ENCODE results near the gene SLC3A2.
A peak's percentile ranks its signal among the peaks of the same experiment; 100 is the strongest.
"Not testable (repeated sequence)": the region's sequence is repeated elsewhere in the genome, so short reads cannot be mapped to it uniquely, and the experiment has no call there.

The SLC3A2 gene

DNA sequence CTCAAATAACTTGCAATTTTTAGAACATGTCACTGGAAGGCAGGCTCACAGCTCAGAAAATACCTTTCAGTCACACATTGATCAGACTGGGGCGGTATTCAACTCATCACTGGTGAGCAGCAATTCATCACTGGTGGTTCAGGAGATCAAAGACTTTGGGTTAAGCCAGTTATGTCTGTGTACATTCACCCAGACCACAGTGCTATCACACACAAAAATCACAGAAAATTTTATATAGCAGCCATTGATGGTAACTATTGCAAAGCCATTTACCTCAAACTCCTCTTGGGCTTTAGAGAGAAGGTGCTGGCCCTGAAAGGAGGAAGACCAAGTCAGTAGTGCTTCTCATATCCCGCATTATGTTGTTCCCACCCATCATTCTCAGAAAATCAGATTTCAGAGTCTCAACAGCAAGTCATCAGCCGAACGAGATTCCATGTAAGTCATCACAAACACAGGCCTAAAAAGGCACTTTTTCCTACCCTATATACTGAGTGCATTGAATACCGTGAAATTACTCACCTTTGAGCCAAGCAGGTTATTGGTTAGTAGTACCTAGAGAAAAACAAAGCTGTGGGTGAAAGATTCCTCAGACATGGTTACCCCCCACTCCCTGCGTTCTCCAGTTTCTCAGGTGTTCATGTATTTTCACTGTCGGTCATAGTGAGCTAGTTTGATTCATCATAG, 27.3 kb upstream of the SLC3A2 start:
- DNase-seq: no peak

GRCh38 chr11:62854013-62854824, 26.5 kb upstream of the SLC3A2 start:
- no peak for DNase-seq

DNA sequence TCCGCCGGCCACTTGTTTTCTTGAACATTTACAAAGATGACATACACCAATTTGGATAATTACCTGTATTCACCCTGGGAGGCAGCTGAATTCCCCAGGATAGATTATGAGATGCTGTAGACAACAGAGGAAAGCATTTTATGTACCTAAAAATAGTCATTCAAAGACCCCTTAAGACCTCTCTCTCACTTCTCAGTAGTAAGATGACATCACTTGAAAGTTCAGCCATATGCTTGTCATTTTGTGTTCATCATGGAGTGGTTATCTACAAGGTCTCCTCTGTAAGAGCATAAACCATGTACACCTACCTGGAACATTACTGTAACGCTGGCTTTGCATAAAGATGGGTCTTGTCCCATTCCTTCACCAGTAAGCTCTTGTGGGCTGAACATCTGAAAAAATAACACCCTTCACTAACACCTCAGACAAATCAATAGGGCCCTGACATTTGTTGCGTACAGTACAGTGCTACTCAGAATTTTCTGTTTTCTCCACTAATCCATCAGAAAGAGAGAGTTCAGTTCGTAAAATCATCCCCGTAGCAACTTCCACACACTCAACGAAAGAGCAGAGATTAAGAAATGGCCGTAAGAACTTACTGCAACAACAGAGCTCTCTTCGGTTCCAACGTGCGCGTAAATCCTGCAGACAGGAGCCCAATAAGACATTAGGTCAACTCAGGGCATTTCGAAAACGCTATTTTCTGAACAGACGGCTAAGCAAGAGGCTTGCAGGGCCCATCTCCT, 25.7 kb upstream of the SLC3A2 start:
- DNase-seq: no peak

- DNase-seq: peak; percentile 90 to 95
Measured at GRCh38 chr11:62855571-62856332, 24.9 kb upstream of the SLC3A2 start.

- DNase-seq: no peak
Measured at GRCh38 chr11:62856333-62856895, 24.3 kb upstream of the SLC3A2 start.

DNA sequence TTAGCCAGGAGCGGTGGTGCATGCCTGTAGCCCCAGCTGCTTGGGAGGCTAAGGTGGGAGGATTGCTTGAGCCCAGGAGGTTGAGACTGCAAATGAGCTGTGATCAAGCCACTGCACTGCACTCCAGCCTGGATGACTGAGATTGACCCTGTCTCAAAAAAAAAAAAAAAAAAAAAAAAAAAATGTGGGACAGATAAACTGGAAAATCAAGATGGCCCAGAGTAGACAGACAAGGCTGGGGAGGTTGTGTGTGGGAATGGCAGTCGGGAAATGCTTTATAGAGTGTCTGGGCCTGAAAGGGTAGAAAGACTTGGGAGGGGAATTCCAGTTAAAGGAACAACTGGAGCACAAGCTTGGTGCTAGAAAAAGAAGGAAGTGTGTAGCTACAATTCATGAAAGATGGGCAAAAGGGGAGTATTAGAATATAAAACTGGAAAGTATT, 23.1 kb upstream of the SLC3A2 start:
- DNase-seq: no peak

- DNase-seq: no peak
Measured at GRCh38 chr11:62858201-62858600, 22.5 kb upstream of the SLC3A2 start.

- not testable (repeated sequence) for DNase-seq
Measured at GRCh38 chr11:62859281-62859703, 21.4 kb upstream of the SLC3A2 start.

DNA sequence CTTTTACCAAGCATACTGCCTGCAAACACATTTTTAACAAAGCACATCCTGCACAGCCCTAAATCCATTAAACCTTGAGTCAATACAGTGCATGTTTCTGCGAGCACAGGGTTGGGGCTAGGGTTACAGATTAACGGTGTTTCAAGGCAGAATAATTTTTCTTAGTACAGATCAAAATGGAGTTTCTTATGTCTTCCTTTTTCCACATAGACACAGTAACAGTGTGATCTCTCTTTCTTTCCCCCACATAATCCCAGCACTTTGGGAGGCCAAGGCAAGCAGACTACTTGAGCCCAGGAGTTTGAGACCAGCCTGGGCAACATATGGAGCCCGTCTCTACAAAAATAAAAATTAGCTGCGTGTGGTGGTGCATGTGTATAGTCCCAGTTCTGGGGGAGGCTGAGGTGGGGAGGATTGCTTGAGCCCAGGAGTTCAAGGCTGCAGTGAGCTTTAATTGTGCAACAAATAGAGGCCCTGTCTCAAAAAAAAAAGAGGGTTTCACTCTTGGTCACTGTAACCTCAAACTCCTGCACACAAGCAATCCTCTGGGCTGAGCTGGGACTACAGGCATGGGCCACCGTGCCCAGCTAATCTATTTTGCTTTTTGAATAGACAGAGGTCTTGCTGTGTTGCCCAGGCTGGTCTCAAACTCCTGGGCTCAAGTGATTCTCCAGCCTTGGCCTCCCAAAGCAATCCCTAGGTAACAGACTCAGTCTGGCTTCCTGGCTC, 19.7 kb upstream of the SLC3A2 start:
- DNase-seq: no peak

DNA sequence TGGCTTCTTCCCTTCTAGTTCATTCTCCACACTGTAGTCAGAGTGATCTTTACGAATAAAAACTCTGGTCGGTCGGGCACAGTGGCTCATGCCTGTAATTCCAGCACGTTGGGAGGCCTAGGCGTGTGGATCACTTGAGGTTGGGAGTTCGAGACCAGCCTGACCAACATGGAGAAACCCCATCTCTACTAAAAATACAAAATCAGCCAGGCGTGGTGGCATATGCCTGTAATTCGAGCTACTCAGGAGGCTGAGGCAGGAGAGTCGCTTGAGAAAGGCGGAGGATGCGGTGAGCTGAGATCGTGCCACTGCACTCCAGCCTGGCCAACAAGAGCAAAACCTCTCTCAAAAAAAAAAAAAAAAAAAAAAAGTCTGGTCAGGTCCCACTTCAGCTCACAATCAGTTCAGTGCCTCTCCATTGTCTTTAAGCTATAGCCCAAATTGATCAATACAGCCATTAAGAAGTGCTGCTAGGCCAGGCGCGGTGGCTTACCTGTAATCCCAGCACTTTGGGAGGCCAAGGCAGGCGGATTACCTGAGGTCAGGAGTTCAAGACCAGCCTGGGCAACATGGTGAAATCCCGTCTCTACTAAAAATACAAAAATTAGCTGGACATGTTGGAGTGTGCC, 19.0 kb upstream of the SLC3A2 start:
- DNase-seq: not testable (repeated sequence)

DNA sequence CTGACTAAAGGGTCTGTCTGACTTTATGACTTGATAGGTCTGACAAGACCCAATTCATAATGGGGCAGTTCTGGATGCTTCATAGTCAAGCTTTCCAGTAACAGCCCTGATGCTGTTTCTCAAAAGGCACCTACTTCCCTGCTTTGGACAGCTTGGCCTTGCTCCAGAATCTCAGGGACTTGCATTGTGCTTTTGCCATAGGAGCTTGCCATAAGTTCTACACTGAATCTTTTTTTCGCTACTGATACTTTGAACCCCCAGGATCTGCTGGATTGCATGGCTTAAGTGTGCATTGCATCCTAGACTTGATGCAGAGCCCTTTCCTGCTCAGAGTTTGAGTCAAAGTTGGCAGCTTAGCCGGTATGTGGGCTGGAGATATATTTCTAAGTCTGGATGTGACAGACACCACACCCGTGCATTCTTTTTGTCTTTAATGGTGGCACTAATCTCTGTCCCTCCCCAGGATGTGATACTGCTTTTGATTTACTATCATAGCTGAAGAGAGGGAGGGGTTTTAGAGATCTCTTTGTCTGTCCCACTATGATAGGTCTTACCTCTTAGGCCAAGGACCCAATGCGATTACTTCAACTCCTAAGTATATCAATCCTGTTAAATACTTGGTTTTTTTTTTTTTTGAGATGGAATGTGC, 16.9 kb upstream of the SLC3A2 start:
- no peak for DNase-seq

- DNase-seq: no peak
Measured at GRCh38 chr11:62865635-62866034, 15.1 kb upstream of the SLC3A2 start.

GRCh38 chr11:62874851-62875250, 5.8 kb upstream of the SLC3A2 start:
- no peak for DNase-seq

GRCh38 chr11:62875698-62876478, 4.8 kb upstream of the SLC3A2 start:
- no peak for DNase-seq

- DNase-seq: no peak
Measured at GRCh38 chr11:62876712-62877111, 4.0 kb upstream of the SLC3A2 start.

GRCh38 chr11:62879235-62879978, 1.3 kb upstream of the SLC3A2 start:
- no peak for DNase-seq

- DNase-seq: peak in 1 of 2 experiments; percentile 54
Measured at GRCh38 chr11:62880231-62880802, 379 bp upstream of the SLC3A2 start.

DNA sequence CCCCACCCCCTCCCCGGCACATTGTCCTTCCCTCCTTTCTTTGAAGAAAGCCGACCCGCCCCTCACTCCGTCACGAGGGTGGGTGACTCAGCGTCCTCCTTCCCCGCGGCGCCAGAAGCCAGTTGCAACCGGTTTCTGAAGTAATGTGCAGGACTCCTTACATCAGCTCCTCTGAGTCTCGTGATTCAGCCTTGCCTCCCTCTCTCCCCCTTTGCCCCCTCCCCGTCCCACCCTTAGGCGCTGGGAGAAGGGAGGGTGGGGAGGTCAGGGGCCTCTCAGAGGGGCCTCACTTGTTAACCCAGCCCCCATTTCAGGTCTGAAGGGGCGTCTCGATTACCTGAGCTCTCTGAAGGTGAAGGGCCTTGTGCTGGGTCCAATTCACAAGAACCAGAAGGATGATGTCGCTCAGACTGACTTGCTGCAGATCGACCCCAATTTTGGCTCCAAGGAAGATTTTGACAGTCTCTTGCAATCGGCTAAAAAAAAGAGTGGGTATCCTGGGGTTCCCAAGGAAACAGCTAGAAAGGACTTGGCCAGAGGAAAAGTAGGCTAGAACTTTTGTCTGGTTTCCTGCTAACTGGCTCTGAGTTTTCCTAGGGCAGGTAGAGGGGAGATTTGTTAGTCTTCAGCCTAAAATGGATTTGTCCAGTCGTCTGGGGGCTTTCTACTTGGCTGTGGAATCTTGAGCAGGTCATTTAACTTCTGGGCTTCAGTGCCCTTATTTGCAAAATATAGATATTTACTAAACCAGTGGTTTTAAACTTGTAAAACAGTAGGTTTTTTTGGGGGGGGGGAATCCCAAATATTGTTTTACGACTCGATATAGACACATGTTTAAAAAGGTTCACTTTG, 1.1 kb downstream of the SLC3A2 start:
- peak; percentile 93 for DNase-seq
